Medulla oblongata (tissue), 1 donor: ENCODE data around the gene LPP.
A peak's percentile ranks its signal among the peaks of the same experiment; 100 is the strongest.

Experiments
- DNase-seq: peaks from one replicate; pipeline ENCODE4 v3.0.0-alpha.2; 2015; ENCODE audit errors: extremely low spot score

The LPP gene

GRCh38 chr3:188331166-188331565, 177.2 kb downstream of the LPP start:
- no peak for DNase-seq

DNA sequence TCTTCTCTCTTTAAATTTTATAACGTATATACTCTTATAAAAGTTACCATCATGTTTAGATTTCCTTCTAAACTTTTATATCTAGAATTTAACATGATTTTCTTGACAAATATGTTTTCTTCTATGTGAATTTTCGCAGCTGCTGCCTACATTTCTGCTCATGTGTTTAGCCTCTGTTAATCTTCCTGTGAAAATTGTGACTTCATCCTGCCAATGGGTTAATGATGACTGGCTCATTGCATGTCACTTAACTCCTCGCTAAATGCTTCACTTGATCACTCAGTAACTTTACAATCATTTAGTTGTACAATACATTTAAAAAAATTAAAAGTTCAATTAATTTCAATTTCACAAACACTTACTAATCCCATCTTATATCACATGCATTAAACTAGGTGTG, 178.1 kb downstream of the LPP start:
- DNase-seq = no peak

- DNase-seq = no peak
These were observed 181.7 kb downstream of the LPP start for GRCh38 chr3:188335656-188336055.

DNA sequence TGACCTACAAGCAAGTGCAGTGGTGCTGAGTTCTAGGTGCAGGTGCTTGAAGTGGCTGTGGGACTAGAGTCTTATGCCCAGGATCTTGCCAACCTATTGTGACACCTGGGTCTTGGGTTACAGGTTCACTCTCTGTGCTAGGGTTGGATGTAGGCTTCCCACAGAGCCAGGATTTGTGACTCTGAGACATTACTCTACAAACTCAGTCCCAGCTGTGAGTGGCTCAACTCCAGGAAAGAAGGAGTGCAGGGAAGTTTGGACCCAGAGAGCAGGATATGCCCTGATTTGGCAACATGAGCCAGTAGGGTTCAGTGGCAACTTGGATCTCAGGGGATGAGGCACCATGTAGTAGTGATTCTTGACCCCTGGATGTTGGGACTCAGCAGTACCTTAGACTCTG, 182.2 kb downstream of the LPP start:
- no peak for DNase-seq

DNA sequence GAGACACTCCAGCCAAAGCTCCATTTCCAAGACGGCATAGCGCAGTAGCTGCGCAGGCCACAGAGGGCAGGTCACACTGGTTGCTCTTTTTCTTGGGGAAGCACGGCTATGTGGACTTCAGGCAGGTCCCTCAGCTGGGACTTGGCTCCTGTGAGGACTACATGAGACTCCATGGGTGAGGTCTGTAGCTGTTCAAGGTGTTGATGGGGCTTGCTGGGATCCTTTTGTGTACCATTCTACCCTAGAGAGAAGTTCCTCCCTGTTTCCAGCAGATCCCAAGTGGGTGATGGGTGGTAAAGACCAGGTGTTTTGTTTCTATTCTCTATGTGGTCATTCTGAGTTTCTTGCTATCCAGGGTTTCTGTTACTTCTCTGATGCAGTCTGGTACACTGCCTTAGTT, 183.3 kb downstream of the LPP start:
- DNase-seq = no peak

- DNase-seq = no peak
These were observed 184.1 kb downstream of the LPP start for GRCh38 chr3:188338086-188338485.

DNA sequence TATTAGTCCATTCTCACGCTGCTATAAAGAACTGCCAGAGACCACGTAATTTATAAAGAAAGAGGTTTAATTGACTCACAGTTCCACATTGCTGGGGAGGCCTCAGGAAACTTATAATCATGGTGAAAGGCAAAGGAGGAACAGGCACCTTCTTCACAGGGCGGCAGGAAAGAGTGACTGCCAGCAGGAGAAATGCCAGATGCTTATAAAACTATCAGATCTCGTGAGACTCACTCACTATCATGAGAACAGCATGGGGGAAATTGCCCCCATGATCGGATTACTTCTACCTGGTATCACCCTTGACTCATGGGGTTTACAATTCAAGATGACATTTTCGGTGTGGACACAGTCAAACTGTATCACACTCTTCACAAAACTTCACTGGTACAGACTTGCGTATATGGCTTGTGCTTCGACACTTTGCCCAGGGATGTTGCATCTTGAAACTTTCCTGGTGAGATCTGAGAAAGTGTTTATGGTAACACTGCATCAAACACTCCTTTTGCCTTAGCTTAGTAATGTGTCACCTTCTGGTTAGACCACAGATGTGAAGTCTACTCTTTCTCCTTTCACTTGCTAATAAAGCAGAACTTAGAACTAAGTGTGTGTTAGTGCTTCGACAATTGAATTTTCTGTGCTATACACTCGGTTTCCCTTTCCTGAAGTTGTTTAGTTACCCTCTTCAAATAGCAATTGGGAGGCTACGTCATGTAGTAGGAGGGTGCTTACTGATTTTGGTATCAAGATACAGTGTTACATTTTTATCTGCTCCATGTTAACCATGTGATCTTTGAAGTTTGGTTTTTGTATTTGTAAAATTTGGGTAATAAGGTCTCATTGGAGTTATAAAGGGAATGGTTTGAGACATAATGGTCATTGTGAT, 185.7 kb downstream of the LPP start:
- DNase-seq = no peak

DNA sequence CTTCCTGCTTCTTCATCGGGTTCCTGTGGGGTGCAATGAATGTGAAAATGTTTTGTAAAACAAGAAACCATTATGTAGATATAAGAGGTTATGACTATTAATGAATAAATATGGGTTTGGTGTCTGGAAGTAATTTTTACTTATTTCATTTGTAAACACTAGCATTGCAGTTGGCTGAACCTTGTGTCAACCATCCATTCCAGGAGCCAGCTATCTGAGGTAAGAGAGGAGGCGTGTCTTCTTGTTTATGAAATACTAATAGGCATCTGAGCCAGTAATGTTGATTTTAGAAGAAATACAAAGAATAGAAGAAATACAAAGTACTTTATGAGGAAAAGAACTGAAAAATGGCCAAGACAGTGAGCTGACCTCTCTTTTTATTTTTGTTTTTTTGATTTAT, 187.5 kb downstream of the LPP start:
- DNase-seq = no peak

DNA sequence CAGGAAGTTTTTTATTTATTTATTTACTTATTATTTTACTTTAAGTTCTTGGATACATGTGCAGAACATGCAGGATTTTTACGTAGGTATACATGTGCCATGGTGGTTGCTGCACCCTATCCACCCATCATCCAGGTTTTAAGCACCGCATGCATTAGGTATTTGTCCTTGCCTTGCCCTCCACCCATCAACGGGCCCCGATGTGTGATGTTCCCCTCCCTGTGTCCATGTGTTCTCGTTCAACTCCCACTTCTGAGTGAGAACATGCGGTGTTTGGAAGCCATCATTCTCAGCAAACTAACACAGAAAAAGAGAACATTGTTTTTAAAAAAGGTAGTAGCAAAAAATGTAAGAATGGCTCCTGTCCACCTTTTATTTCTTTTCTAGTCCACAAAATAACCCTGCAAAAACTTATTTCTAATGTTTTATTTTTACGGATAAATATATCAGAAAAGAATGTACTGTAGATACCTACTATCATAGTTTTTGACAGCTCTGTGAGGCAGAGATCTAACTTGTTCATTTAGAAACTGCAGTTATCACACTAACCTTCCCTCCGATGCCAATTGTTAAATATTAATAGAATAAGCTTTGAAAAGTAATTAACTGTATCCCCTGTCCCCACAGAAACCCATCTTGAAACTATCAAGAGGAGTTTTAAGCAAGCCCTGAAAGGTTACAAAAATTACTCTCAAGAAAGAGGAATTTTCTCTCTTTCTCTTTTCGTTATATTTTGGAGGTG, 189.2 kb downstream of the LPP start:
- DNase-seq = no peak

- no peak for DNase-seq
These were observed 189.9 kb downstream of the LPP start for GRCh38 chr3:188343894-188344293.

GRCh38 chr3:188345223-188345622, 191.3 kb downstream of the LPP start:
- DNase-seq = peak; percentile 46

GRCh38 chr3:188348435-188349244, 194.7 kb downstream of the LPP start:
- DNase-seq = peak; percentile 30

- no peak for DNase-seq
These were observed 195.5 kb downstream of the LPP start for GRCh38 chr3:188349351-188349901.

GRCh38 chr3:188349933-188350332, 196.0 kb downstream of the LPP start:
- no peak for DNase-seq

DNA sequence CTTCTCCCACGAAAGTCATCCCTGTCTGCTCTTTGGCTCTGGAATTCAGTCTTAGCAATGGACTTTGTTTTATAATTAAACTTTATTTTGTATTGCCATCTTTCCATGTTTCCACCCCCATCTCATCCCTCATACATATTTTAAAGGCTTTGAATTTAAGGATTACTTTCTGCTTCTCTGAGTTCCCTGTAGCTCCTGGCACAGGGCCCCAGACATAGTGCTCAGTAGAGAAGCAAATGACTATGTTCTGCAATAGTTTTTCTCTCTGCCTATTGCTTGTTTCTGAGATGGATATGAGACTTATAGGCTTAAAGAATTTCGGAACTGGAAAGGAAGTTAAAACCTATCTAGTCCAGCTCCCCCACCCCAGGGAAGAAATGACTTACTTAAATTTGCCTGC, 197.0 kb downstream of the LPP start:
- DNase-seq = no peak

GRCh38 chr3:188351648-188352047, 197.7 kb downstream of the LPP start:
- no peak for DNase-seq

DNA sequence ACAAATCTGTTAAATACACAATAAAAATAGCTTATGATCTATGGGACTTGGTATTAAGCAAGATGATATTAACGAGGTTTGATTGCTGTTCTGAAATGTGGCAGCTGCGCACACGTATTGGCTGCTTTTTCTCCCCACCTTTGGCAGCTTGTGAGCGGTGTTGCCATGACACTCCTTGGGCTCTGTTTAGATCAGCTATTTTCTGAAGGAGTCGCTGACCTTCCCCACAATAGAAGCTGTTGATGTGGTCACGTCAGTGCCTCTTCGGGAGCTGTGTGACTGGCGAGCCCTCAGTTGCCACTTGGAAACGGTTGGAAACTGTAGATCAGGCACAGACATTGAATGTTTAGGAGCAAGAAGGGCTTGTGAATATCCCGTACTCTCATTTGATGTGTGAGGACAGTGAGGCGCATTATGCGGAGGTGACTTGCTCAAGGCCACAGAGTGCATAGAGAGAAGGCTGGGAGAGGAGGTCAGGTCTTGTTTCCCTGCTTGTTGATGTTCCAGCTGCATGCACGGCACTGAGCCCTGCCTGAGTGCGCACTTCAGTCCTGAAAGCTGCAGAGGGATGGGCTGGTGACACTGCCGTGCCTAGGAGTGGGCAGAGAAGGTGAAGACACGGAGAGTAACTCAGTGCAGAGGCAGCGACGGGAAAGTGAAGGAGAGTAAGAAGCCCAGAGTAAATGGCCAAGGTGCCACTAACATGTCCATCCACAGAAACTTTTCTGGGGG, 198.4 kb downstream of the LPP start:
- no peak for DNase-seq

DNA sequence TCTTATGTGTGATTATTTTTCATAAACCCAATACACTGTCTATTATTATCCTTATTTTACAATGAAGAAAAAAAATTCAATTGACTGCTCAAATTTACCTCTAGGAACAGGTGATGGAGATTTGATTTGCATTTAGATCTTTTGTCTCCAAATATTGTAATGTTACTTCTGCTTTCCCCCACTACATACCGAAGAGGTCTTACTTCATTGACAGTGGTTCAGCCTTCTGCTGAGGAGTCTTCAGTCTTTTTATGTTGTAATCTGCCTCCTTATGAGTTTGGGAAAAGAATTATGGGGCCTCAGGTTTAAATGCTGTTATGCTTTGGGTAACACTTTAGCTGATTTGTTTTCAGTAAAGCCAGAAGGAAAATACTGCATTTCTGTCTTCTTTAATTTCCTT, 199.5 kb downstream of the LPP start:
- no peak for DNase-seq

DNA sequence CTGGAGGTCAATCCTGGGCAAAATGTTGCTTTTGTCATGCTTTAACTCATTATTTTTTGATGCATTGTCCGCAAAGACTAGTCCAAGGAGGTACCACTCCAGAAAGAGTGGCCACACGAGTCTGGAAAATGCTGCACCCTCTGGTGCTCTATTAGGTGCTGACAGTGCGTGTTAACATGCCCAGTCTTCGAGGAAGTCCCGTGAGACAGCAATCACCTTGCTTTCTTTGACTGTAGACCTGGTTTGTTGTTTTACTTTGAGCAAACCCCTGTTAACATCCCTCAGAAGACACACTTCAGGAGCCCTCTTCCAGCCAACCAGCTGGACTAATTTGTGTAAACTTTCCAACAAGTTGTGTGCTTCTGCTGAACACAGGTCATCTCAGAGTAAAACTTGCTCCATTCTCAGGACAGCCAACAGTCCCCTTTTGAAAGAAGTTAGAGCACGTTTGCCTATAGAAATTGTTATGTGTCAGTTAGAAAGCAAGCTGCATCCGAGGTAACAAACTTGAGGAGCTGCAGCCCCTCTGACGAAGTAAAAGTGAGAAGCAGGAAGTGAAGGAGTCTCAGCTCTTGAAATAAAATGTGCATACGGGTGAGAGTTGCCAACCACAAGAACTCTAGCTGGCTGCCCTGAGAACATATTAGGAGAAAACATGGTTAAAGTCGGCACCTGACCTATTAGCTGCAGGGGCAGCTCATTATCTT, 205.0 kb downstream of the LPP start:
- no peak for DNase-seq

GRCh38 chr3:188360364-188360881, 206.5 kb downstream of the LPP start:
- DNase-seq = no peak
